BLaER1 (cell line): Measurements from ENCODE around the gene SYNGR4.
A peak's percentile ranks its signal among the peaks of the same experiment; 100 is the strongest.

Experiments
- H3K27ac ChIP-seq: shearing (Covaris generic); formaldehyde crosslinking; 2 replicates; pipeline ENCODE4 v1.8.1; 2022
- H3K27me3 ChIP-seq: shearing (Covaris generic); formaldehyde crosslinking; 2 replicates; pipeline ENCODE4 v1.8.1; 2022
- H3K36me3 ChIP-seq: shearing (Covaris generic); formaldehyde crosslinking; 2 replicates; pipeline ENCODE4 v1.8.1; 2022
- H3K4me1 ChIP-seq: shearing (Covaris generic); formaldehyde crosslinking; 2 replicates; pipeline ENCODE4 v1.8.1; 2022
- H3K4me2 ChIP-seq: shearing (Covaris generic); formaldehyde crosslinking; 2 replicates; pipeline ENCODE4 v1.8.1; 2022
- H3K4me3 ChIP-seq: shearing (Covaris generic); formaldehyde crosslinking; 2 replicates; pipeline ENCODE4 v1.8.1; 2022
- H3K9ac ChIP-seq: shearing (Covaris generic); formaldehyde crosslinking; 2 replicates; pipeline ENCODE4 v1.8.1; 2022
- H3K9me3 ChIP-seq: shearing (Covaris generic); formaldehyde crosslinking; 2 replicates; pipeline ENCODE4 v1.8.1; 2022
- H4K20me1 ChIP-seq: shearing (Covaris generic); formaldehyde crosslinking; 2 replicates; pipeline ENCODE4 v1.8.1; 2022
- Cebpa-rat ChIP-seq: shearing (Covaris generic); IDR thresholded peaks from 2 replicates; pipeline ENCODE4 v1.8.1; 2022

Gene SYNGR4

GRCh38 chr19:48354332-48354992 lies 9.7 kb upstream of the SYNGR4 start:
- no peak overlapping the region for H3K4me3 ChIP-seq
- H3K36me3 ChIP-seq = no peaks in the 10 kb centered on the region
- H3K27me3 ChIP-seq = no peaks in the 10 kb centered on the region
- H3K4me2 ChIP-seq = peak overlapping the region; percentile 39
- peak overlapping the region; percentile 55; the same call in 1 of the 2 replicates for H3K27ac ChIP-seq
- no peaks in the 10 kb centered on the region for H3K9me3 ChIP-seq
- TF ChIP-seq Cebpa-rat = no peak
- H3K9ac ChIP-seq = peak overlapping the region; percentile 48; the same call in 1 of the 2 replicates
- no peaks in the 10 kb centered on the region for H4K20me1 ChIP-seq
- peaks cover 16% of the 10 kb centered on the region for H3K4me1 ChIP-seq

GRCh38 chr19:48355365-48355954 lies 8.7 kb upstream of the SYNGR4 start:
- no peak for TF ChIP-seq Cebpa-rat
- H3K9ac ChIP-seq = peak overlapping the region; percentile 48; the same call in 1 of the 2 replicates
- peak overlapping the region; percentile 39 for H3K4me2 ChIP-seq

GRCh38 chr19:48359123-48359522 lies 5.0 kb upstream of the SYNGR4 start:
- H3K9me3 ChIP-seq = no peaks in the 10 kb centered on the region
- peaks cover 35% of the 10 kb centered on the region for H3K4me1 ChIP-seq
- TF ChIP-seq Cebpa-rat = no peak
- peaks cover 6% of the 10 kb centered on the region; the same call in 1 of the 2 replicates for H3K36me3 ChIP-seq
- no peaks in the 10 kb centered on the region for H4K20me1 ChIP-seq
- no peak overlapping the region for H3K4me3 ChIP-seq
- no peak overlapping the region for H3K4me2 ChIP-seq
- no peak overlapping the region for H3K9ac ChIP-seq
- no peaks in the 10 kb centered on the region for H3K27me3 ChIP-seq
- no peak overlapping the region for H3K27ac ChIP-seq

More at GRCh38 chr19:48355365-48355954, 8.7 kb upstream of the SYNGR4 start:
- no peaks in the 10 kb centered on the region for H3K9me3 ChIP-seq
- H3K36me3 ChIP-seq = peaks cover 6% of the 10 kb centered on the region; the same call in 1 of the 2 replicates
- H3K4me3 ChIP-seq = no peak overlapping the region
- H3K27ac ChIP-seq = peak overlapping the region; percentile 55; the same call in 1 of the 2 replicates
- peaks cover 23% of the 10 kb centered on the region for H3K4me1 ChIP-seq
- H3K27me3 ChIP-seq = no peaks in the 10 kb centered on the region
- no peaks in the 10 kb centered on the region for H4K20me1 ChIP-seq

GRCh38 chr19:48361912-48362311 lies 2.3 kb upstream of the SYNGR4 start:
- Histone ChIP-seq H3K4me1 (peaks cover 46% of the 10 kb centered on the region), H3K27ac (no peak overlapping the region), H3K36me3 (peaks cover 6% of the 10 kb centered on the region; the same call in 1 of the 2 replicates), H3K27me3 (no peaks in the 10 kb centered on the region), H3K4me2 (no peak overlapping the region), H4K20me1 (no peaks in the 10 kb centered on the region), H3K4me3 (no peak overlapping the region), H3K9me3 (no peaks in the 10 kb centered on the region), H3K9ac (no peak overlapping the region)
- TF ChIP-seq Cebpa-rat = no peak

GRCh38 chr19:48362716-48363499 lies 1.3 kb upstream of the SYNGR4 start:
- H3K4me2 ChIP-seq = peak overlapping the region; percentile 98
- H3K27ac ChIP-seq = peak overlapping the region; percentile 87
- peak overlapping the region; percentile 83 for H3K9ac ChIP-seq
- H3K9me3 ChIP-seq = no peaks in the 10 kb centered on the region
- no peaks in the 10 kb centered on the region for H3K27me3 ChIP-seq
- peaks cover 55% of the 10 kb centered on the region for H3K4me1 ChIP-seq
- H3K36me3 ChIP-seq = peaks cover 6% of the 10 kb centered on the region; the same call in 1 of the 2 replicates
- TF ChIP-seq Cebpa-rat = no peak
- no peaks in the 10 kb centered on the region for H4K20me1 ChIP-seq
- H3K4me3 ChIP-seq = peak overlapping the region; percentile 69

GRCh38 chr19:48363500-48363809 lies 712 bp upstream of the SYNGR4 start:
- Histone ChIP-seq H3K27me3 (no peaks in the 10 kb centered on the region), H3K4me1 (peaks cover 61% of the 10 kb centered on the region), H4K20me1 (no peaks in the 10 kb centered on the region), H3K4me2 (peak overlapping the region; percentile 98), H3K27ac (peak overlapping the region; percentile 87), H3K36me3 (peaks cover 6% of the 10 kb centered on the region; the same call in 1 of the 2 replicates), H3K9me3 (no peaks in the 10 kb centered on the region), H3K9ac (peak overlapping the region; percentile 83), H3K4me3 (peak overlapping the region; percentile 69)
- no peak for TF ChIP-seq Cebpa-rat

GRCh38 chr19:48364598-48365348 lies 606 bp downstream of the SYNGR4 start:
- Histone ChIP-seq H3K27ac (peak overlapping the region; percentile 76), H3K4me2 (peak overlapping the region; percentile 82), H3K9ac (peak overlapping the region; percentile 57; the same call in 1 of the 2 replicates), H3K27me3 (no peaks in the 10 kb centered on the region), H3K4me1 (peaks cover 74% of the 10 kb centered on the region), H3K4me3 (peak overlapping the region; percentile 57), H3K36me3 (peaks cover 4% of the 10 kb centered on the region; the same call in 1 of the 2 replicates), H4K20me1 (no peaks in the 10 kb centered on the region), H3K9me3 (no peaks in the 10 kb centered on the region)
- TF ChIP-seq Cebpa-rat = no peak

- no peak for TF ChIP-seq Cebpa-rat
- H3K9ac ChIP-seq = no peak overlapping the region
- H3K4me1 ChIP-seq = peaks cover 76% of the 10 kb centered on the region
- H3K9me3 ChIP-seq = no peaks in the 10 kb centered on the region
- H3K27me3 ChIP-seq = no peaks in the 10 kb centered on the region
- H3K27ac ChIP-seq = peak overlapping the region; percentile 43; the same call in 1 of the 2 replicates
- no peaks in the 10 kb centered on the region for H4K20me1 ChIP-seq
- H3K36me3 ChIP-seq = no peaks in the 10 kb centered on the region
- H3K4me2 ChIP-seq = peak overlapping the region; percentile 45
- no peak overlapping the region for H3K4me3 ChIP-seq
These were observed 1.4 kb downstream of the SYNGR4 start for GRCh38 chr19:48365602-48366001.

GRCh38 chr19:48367855-48368254 lies 3.7 kb downstream of the SYNGR4 start:
- no peak for TF ChIP-seq Cebpa-rat
- no peaks in the 10 kb centered on the region for H4K20me1 ChIP-seq
- peak overlapping the region; percentile 81 for H3K4me2 ChIP-seq
- no peaks in the 10 kb centered on the region for H3K9me3 ChIP-seq
- peaks cover 89% of the 10 kb centered on the region for H3K4me1 ChIP-seq
- H3K36me3 ChIP-seq = no peaks in the 10 kb centered on the region
- H3K9ac ChIP-seq = peak overlapping the region; percentile 25; the same call in 1 of the 2 replicates
- peak overlapping the region; percentile 80; the same call in 1 of the 2 replicates for H3K27ac ChIP-seq
- H3K4me3 ChIP-seq = no peak overlapping the region
- no peaks in the 10 kb centered on the region for H3K27me3 ChIP-seq
